ENCODE measurements around the gene UNC45B. TPM values are rescaled to one million over a fixed set of nuclear protein-coding genes. Genes with fewer than 3 reads are reported as not detected.
"Not testable (repeated sequence)": the region's sequence is repeated elsewhere in the genome, so short reads cannot be mapped to it uniquely, and the experiment has no call there.

UNC45B gene
- total and polyA plus RNA-seq, 2 donors (not counting 3 experiments of a cell fraction or from before 2014, with no cell fraction given): not detected

- H3K4me3 ChIP-seq (replicated peaks in 1 of 3; ENCODE audit: insufficient read depth in 1 of 3, low read depth in 1 of 3, low read length in 3 of 3): no peak overlapping the region
- DNase-seq (ENCODE audit: low read depth, low spot score): no peak
- FAIRE-seq: no peak
- ChIA-PET POLR2A (no interaction called here), CTCF (interaction anchor here (1.2 kb wide), 1 partner anchor 15 kb away, joined by 3 read pairs; no protein-coding TSS in a partner anchor)
- H4K20me1 ChIP-seq (replicated peaks; ENCODE audit: control insufficient read depth, extremely low read depth, insufficient read depth, low read length): no peaks in the 10 kb centered on the region
- intact Hi-C loops (cut with micrococcal nuclease) (no loop called here), dilution Hi-C loops (cut with MboI; ENCODE audit: extremely low pct_ligation_motif_present, low sequenced_read_pairs) (loop anchor here (25.0 kb wide), 1 partner anchor 118 kb away; the partner anchor contains the start of gene LIG3)
- no peaks in the 10 kb centered on the region for H3K4me1 ChIP-seq (ENCODE audit: control insufficient read depth, extremely low read depth, insufficient read depth, low read length)
- BruUV-seq (replicated peaks): no TSS peak
- no peaks in the 10 kb centered on the region for H3K27me3 ChIP-seq (ENCODE audit: control insufficient read depth in 2 of 2, insufficient read depth in 2 of 2, low read length in 2 of 2)
- no peaks in the 10 kb centered on the region for H3K9me1 ChIP-seq (replicated peaks; ENCODE audit: control insufficient read depth, extremely low read depth, insufficient read depth, low read length)
- no peaks in the 10 kb centered on the region for H3K9me3 ChIP-seq (replicated peaks; ENCODE audit: control insufficient read depth, insufficient read depth, low read length)
- no peaks in the 10 kb centered on the region for H3K79me2 ChIP-seq (ENCODE audit: control insufficient read depth, insufficient read depth, low read length)
- TF ChIP-seq POLR2A (IDR thresholded peaks at IDR 0.05; ENCODE audit: low read depth, low read length) (no peak), EZH2 (IDR thresholded peaks at IDR 0.05; ENCODE audit: borderline replicate concordance, low read depth, low read length, severe bottlenecking) (no peak), GATA2 (IDR thresholded peaks at IDR 0.05; ENCODE audit: insufficient read depth, insufficient read length, low read depth, low read length) (no peak), JUN (IDR thresholded peaks at IDR 0.05; ENCODE audit: borderline replicate concordance, insufficient read depth, insufficient read length, low read depth) (no peak), FOS (IDR thresholded peaks at IDR 0.05; ENCODE audit: borderline replicate concordance, insufficient read depth, low read length) (no peak)
- H3K9ac ChIP-seq (replicated peaks; ENCODE audit: extremely low read depth, insufficient read depth, low read length): no peak overlapping the region
- peaks cover 4 to 19% of the 10 kb centered on the region in 2 experiments for H3K36me3 ChIP-seq (ENCODE audit: control insufficient read depth in 2 of 2, extremely low read depth in 1 of 2, insufficient read depth in 2 of 2, low read length in 2 of 2)
- H3K27ac ChIP-seq (ENCODE audit: insufficient read depth, low read depth, low read length): no peak overlapping the region
- H3K4me2 ChIP-seq (ENCODE audit: insufficient read depth, low read length): no peak overlapping the region
- H2AFZ ChIP-seq (ENCODE audit: low read depth, low read length): no peak overlapping the region
Observed at GRCh38 chr17:35104844-35105450, 42.7 kb upstream of the UNC45B start.

- H3K27me3 ChIP-seq (ENCODE audit: control insufficient read depth in 2 of 2, insufficient read depth in 2 of 2, low read length in 2 of 2); H3K79me2 ChIP-seq (ENCODE audit: control insufficient read depth, insufficient read depth, low read length); H3K4me3 ChIP-seq (replicated peaks in 1 of 3; ENCODE audit: insufficient read depth in 1 of 3, low read depth in 1 of 3, low read length in 3 of 3); H3K27ac ChIP-seq (ENCODE audit: insufficient read depth, low read depth, low read length); H3K36me3 ChIP-seq (ENCODE audit: control insufficient read depth in 2 of 2, extremely low read depth in 1 of 2, insufficient read depth in 2 of 2, low read length in 2 of 2); H3K9ac ChIP-seq (replicated peaks; ENCODE audit: extremely low read depth, insufficient read depth, low read length); H3K4me2 ChIP-seq (ENCODE audit: insufficient read depth, low read length); DNase-seq (ENCODE audit: low read depth, low spot score); intact Hi-C loops (cut with micrococcal nuclease); H4K20me1 ChIP-seq (replicated peaks; ENCODE audit: control insufficient read depth, extremely low read depth, insufficient read depth, low read length); BruUV-seq (replicated peaks); H3K4me1 ChIP-seq (ENCODE audit: control insufficient read depth, extremely low read depth, insufficient read depth, low read length); POLR2A ChIA-PET; H2AFZ ChIP-seq (ENCODE audit: low read depth, low read length); H3K9me1 ChIP-seq (replicated peaks; ENCODE audit: control insufficient read depth, extremely low read depth, insufficient read depth, low read length); H3K9me3 ChIP-seq (replicated peaks; ENCODE audit: control insufficient read depth, insufficient read depth, low read length); FAIRE-seq: not testable (repeated sequence)
- dilution Hi-C loops (cut with MboI; ENCODE audit: extremely low pct_ligation_motif_present, low sequenced_read_pairs): loop anchor here (25.0 kb wide), 1 partner anchor 123 kb away; the partner anchor contains the start of gene LIG3
- CTCF ChIA-PET: interaction anchor here (0.9 kb wide), 1 partner anchor 526 kb away, joined by 3 read pairs; no protein-coding TSS in a partner anchor
Observed at GRCh38 chr17:35110791-35111190, 36.8 kb upstream of the UNC45B start.

All from endothelial cell of umbilical vein (primary cell).